Naive B cell (primary cell): ENCODE results near the gene EGFL8. TPM values are rescaled to one million over a fixed set of nuclear protein-coding genes. Genes with fewer than 3 reads are reported as not detected.
A peak's percentile ranks its signal among the peaks of the same experiment; 100 is the strongest.

Source experiments
- ATAC-seq, 2 donors: fragments of 150-1000 bp; cut with Tn5 transposase; 2 replicates each; pipeline ENCODE4 v1.10.0; 2021; ENCODE audit warnings: low read depth in 2 of 2, mild to moderate bottlenecking in 2 of 2, moderate library complexity in 2 of 2
- DNase-seq: peaks from one replicate; pipeline ENCODE4 v3.0.0; 2022
- H3K27ac Mint-ChIP-seq, 6 donors: one replicate each; pipeline ENCODE4 v1.8.0; 2020 to 2022; ENCODE audit warnings: mild to moderate bottlenecking in 6 of 6, mixed read lengths in 6 of 6, moderate library complexity in 5 of 6, inconsistent platforms in 2 of 6
- H3K27me3 Mint-ChIP-seq, 3 donors: one replicate each; pipeline ENCODE4 v1.8.0; 2021 to 2022; ENCODE audit warnings: mixed read lengths in 3 of 3, mild to moderate bottlenecking in 1 of 3
- H3K36me3 Mint-ChIP-seq, 2 donors: one replicate each; pipeline ENCODE4 v1.8.0; 2020 to 2022; ENCODE audit warnings: mixed read lengths in 2 of 2, inconsistent platforms in 1 of 2, mild to moderate bottlenecking in 1 of 2
- H3K4me1 Mint-ChIP-seq, 3 donors: one replicate each; pipeline ENCODE4 v1.8.0; 2020 to 2022; ENCODE audit warnings: mixed read lengths in 3 of 3, inconsistent platforms in 1 of 3, mild to moderate bottlenecking in 1 of 3, moderate library complexity in 1 of 3
- H3K4me3 Mint-ChIP-seq, 8 donors: one replicate each; pipeline ENCODE4 v1.8.0; 2020 to 2022; ENCODE audit warnings: mild to moderate bottlenecking in 8 of 8, mixed read lengths in 8 of 8, moderate library complexity in 8 of 8, inconsistent platforms in 2 of 8
- H3K9me3 Mint-ChIP-seq, 7 donors: one replicate each; pipeline ENCODE4 v1.8.0; 2020 to 2022; ENCODE audit warnings: mixed read lengths in 7 of 7, mild to moderate bottlenecking in 5 of 7, inconsistent platforms in 2 of 7, moderate library complexity in 1 of 7
- polyA plus RNA-seq, 6 donors: library from polyadenylated mRNA; unstranded; fragments of 300-500 nt; fragmentation: Illumina TruSeq; gene quantifications; one replicate each; pipeline ENCODE4 v1.2.3, GENCODE V29; 2021; ENCODE audit warnings: low read depth in 6 of 6

Gene EGFL8
- polyA plus RNA-seq, 6 donors from 2014 or later, result not detected

DNA sequence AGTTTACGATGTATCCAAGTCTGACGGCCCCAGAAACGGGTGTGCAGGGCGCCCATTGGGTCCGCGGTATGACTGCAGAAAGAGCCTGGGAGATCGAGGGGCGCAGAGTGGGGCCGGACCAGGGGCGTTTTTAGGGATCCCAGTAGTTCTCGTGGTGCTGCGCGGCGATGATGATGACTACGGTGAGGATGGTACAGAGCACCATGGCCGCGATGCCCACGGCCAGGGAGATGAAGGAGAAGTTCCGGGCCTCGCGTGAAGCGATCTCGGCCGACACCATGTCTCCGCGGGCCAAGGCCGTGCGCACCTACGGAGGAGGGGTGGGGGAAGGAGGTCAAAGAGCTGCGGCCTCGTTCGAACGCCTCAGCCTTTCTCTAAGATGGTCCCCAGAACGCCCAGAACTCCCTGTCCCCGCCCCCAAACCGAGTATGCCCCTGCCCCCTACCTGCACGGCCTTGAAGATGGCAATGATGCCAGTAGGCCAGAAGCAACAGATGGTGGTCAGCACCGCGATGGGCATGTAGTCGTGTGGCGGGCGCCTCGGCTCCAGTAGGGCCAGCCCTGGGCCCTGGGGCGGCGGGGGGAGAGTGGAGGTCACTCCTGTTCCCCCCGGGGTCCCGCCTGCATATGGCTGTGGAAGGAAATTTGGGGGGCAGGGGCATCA is 15.2 kb upstream of the EGFL8 start:
- peaks cover 42 to 52% (median 43%) of the 10 kb centered on the region in 3 donors for H3K4me1 Mint-ChIP-seq
- ATAC-seq, result peak; percentile 11 to 23
- peaks cover 58 to 79% (median 77%) of the 10 kb centered on the region in 3 donors for H3K27me3 Mint-ChIP-seq
- peaks cover 0 to 8% (median 0%) of the 10 kb centered on the region in 7 donors for H3K9me3 Mint-ChIP-seq
- H3K36me3 Mint-ChIP-seq, result peaks cover 0 to 10% of the 10 kb centered on the region in 2 donors
- no peak for DNase-seq
- peak overlapping the region; percentile 78 to 90 (median 83) for H3K4me3 Mint-ChIP-seq
- H3K27ac Mint-ChIP-seq, result peak overlapping the region in 2 of 6 donors; percentile 66 to 72

DNA sequence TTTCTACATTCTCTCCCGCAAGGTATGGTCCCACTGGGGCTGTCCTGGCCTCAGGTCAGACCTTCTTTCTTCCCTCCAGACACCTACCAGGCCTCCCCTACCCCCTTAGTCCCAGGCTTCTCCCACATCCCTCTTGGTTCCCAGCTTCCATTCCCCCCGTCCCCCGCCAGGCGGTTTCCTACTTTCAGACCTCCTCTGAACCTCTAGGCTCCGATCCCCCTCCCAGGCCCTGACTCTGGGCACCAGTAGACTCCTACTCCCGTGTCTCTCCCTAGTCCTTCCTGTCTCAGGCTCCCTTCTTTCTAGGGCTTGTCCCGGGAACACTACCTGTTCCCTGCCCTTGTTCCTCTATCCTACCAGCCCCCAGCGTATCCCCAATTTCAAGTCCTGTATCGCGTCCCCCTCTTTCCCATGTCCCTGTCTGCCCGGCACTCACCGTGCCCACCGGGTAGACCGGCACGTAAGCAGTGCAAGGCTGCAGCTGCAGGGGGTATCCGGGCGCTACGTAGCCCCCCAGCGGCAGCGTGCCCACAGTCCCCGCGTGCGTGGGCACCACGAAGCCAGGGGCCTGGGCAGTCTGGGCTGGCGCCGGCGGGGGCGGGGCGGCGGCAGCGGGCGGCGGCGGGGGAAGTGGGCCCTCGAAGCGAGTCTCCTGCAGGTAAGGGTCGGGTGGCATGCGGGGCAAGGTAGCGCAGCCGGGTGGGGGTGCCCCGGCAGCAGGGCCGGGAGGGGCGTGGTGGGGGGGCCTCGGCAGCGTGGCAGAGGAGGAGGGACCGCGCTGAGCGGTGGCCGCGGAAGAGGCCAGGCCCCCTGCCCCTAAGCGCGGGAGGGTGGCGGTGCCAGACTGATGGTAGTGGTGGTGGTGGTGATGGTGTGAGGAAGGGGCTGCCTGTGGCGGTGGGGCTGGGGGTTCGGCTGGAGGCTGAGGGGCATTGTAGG is 14.2 kb upstream of the EGFL8 start:
- H3K27me3 Mint-ChIP-seq, result peaks cover 60 to 86% (median 77%) of the 10 kb centered on the region in 3 donors
- H3K9me3 Mint-ChIP-seq, result peaks cover 0 to 8% (median 0%) of the 10 kb centered on the region in 7 donors
- ATAC-seq (no peak), DNase-seq (no peak)
- peak overlapping the region in 6 of 8 donors; percentile 4 to 75 (median 64) for H3K4me3 Mint-ChIP-seq
- peak overlapping the region in 2 of 6 donors; percentile 59 to 60 for H3K27ac Mint-ChIP-seq
- peaks cover 0 to 10% of the 10 kb centered on the region in 2 donors for H3K36me3 Mint-ChIP-seq
- H3K4me1 Mint-ChIP-seq, result peaks cover 52 to 61% (median 53%) of the 10 kb centered on the region in 3 donors

DNA sequence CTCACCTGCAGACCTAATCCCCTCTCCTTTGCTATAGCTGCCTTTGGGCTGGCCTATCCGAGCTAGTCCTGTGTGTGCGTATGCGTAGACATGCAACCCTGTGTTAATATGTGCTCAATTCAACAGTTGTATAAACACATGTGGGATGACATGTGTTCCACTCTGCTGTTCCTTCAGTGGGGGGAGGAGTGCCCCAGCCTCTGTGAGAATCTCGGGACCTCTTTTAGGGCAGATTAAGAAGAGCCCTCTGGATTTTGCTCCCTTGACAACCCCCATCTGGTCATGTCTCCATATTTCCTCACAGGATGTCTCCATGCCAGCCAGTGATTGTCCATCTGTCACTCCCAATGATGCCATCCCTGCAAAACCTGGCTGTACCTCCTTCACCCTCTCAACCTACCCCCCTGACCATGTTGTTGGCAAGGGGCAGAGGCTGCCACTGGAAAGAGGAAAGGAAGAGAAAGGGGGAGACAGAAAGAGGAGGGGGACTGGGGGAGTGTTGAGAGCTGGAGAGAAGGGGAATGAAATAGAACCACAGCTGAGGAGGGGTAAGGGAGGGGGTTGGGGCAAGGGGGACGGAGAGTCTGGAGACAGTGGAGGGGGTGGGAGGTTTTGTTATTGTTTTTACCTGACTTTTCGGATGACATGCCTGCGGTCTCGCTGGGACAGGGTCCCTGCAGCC is 13.1 kb upstream of the EGFL8 start:
- peaks cover 53 to 66% (median 56%) of the 10 kb centered on the region in 3 donors for H3K4me1 Mint-ChIP-seq
- peaks cover 55 to 79% (median 69%) of the 10 kb centered on the region in 3 donors for H3K27me3 Mint-ChIP-seq
- H3K36me3 Mint-ChIP-seq, result peaks cover 0 to 10% of the 10 kb centered on the region in 2 donors
- no peak for DNase-seq
- peaks cover 0 to 8% (median 0%) of the 10 kb centered on the region in 7 donors for H3K9me3 Mint-ChIP-seq
- H3K27ac Mint-ChIP-seq, result peak overlapping the region in 2 of 6 donors; percentile 54 to 73
- ATAC-seq, result no peak
- H3K4me3 Mint-ChIP-seq, result peak overlapping the region in 3 of 8 donors; percentile 9 to 65 (median 29)

DNA sequence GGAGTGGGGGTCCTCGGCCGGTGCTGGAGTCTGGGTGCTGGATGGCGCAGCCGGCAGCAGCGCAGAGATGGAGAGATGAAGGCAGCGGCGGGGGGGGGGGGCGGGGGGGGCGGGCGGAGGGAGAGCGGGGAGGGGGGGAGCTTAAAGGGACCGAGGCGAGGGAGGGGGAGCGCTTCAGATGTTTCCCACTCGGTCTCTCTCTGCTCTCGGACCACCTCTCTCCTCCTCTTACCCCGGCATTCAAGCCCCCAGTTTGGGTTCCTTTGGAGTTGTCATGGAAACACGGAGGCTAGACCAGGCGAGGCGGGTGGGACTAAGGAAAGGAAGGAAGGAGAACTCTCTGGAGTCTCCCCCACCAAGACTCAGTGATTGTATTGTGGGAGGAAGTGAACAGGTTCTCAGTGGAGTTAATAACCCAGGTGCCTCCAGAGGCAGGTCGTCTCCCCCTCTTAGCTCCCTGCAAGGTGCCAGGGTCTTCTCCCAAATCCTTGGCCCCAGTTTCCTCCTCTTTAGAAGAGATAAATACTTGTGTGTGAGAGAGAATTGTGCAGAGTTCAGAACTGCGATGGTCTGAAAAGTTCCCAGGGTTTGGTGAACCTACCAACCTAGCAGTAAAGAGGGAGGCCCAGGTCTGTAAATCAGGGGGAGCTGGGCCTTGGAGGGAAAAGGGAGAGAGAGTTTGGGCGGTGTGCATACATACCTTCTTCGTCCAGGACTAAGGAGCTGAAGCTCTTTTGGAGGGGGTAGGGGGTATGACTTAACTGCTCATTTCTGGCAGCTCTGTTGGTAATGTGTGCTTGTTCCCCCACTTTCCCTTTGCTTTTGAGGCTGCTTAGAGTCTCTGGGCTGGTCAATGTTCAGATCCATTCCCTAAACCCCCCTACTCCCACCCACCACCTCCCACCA is 12.3 kb upstream of the EGFL8 start, which contains the start of gene PRRT1:
PRRT1 (minus strand) TSS at position 77 of the 906 bp plus-strand sequence. CDS start 112 bp downstream, outside the sequence.
- no peak for ATAC-seq
- Mint-ChIP-seq H3K36me3 (peaks cover 0 to 10% of the 10 kb centered on the region in 2 donors), H3K4me3 (peak within 1 kb of the TSS in 7 of 8 donors; percentile 53 to 82 (median 68)), H3K27ac (peak within 1 kb of the TSS in 2 of 6 donors; percentile 54 to 73), H3K4me1 (peaks cover 53 to 66% (median 56%) of the 10 kb centered on the region in 3 donors), H3K27me3 (peaks cover 50 to 71% (median 61%) of the 10 kb centered on the region in 3 donors), H3K9me3 (peaks cover 0 to 8% (median 0%) of the 10 kb centered on the region in 7 donors)
- no peak for DNase-seq

DNA sequence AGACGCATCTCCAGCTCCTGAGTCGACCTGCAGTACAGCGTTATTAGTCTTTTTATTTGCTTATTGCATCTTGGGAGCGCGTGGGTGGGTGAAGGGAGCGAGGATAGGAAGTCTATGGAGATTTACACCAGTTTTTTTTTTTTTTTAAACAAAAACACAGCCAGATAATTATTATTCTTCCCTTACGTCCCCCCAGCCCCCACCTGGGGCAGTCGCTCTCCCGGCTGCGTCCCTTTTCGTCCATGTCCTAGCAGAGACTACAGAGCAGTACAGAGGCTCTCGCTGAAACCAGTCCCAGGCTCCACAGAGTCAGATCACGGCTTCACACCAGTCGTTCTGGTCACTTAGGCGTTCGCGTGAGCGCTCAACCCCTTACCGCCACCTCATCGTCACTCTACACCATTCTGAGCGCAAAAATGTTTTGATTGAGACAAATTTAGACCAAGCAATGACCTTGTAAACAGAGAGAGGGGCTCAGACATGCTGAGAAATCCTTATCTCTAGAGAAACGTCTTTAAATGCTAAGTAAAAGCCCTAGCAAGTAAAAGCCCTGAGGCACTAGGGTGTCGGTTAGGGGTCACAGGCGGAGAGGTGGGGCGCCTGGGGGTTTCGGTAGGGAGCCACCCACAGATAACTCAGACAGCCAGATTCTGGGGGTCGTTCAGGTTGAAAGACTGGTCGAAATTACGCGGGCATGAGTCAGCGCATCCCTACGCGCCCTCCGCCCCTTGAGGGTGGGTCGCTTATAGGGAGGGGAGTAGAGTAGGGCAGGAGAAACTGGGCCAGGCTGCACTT is 11.4 kb upstream of the EGFL8 start:
- DNase-seq (no peak), ATAC-seq (no peak)
- peak overlapping the region; percentile 53 to 90 (median 77) for H3K4me3 Mint-ChIP-seq
- H3K27ac Mint-ChIP-seq, result peak overlapping the region in 2 of 6 donors; percentile 42 to 71
- H3K27me3 Mint-ChIP-seq, result peaks cover 42 to 63% (median 59%) of the 10 kb centered on the region in 3 donors
- H3K4me1 Mint-ChIP-seq, result peaks cover 53 to 63% (median 59%) of the 10 kb centered on the region in 3 donors
- H3K9me3 Mint-ChIP-seq, result peaks cover 0 to 8% (median 0%) of the 10 kb centered on the region in 7 donors
- peaks cover 0 to 18% of the 10 kb centered on the region in 2 donors for H3K36me3 Mint-ChIP-seq

DNA sequence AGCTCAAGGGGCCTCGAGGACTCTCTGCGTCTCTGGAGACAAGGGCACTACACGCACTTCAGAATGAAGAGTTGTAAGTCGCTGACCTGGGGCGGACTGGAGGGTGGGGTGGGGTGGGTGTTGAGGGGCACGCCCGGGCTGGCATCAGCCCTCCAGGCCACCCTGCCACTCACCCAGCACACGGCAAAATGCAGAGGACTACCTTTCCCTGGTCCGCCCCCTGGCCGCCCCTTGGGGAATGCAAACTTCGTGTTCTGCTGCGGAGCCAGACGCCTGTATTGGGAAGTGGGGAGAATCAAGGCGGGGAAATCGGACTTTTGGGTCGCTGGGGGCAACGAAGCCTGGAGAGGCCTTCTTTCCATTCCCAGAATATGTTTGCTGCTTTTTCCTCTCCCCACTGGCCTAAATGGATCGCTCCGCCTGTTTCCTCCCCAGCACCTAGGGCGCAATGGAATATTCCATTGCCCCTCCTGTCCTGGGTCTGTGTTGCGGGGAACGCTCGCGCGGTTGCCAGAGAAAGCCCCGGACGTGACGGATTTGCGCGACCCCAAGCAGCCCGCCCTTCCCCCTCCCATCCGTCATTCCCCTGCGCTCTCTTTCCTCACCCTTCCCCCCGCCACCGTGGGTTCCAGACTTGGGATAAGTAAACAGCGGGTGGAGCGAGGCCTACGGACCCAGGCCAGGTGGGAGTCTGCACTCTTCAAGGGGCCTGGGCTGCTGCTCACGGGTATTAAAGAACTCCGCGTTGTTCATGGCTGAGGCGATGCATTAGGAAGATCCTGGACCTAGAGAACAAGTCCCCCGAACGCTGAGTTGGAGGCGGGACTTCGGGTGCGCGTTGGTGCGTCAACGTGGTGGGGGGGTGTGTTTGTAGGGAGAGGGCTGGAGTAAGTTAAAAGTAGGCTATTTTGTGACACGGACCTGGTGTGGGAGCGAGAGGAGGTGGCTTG is 10.6 kb upstream of the EGFL8 start, which contains the start of gene PPT2:
PPT2 (plus strand) TSS at position 578 of the 950 bp plus-strand sequence. CDS start 454 bp downstream, outside the sequence.
- Mint-ChIP-seq H3K27me3 (peaks cover 34 to 54% (median 50%) of the 10 kb centered on the region in 3 donors), H3K36me3 (peaks cover 0 to 10% of the 10 kb centered on the region in 2 donors), H3K4me3 (peak within 1 kb of the TSS; percentile 79 to 98 (median 93)), H3K4me1 (peaks cover 44 to 54% (median 50%) of the 10 kb centered on the region in 3 donors), H3K9me3 (peaks cover 0 to 2% (median 0%) of the 10 kb centered on the region in 7 donors), H3K27ac (peak within 1 kb of the TSS; percentile 15 to 86 (median 74))
- DNase-seq, result no peak
- peak; percentile 37 to 43 for ATAC-seq

DNA sequence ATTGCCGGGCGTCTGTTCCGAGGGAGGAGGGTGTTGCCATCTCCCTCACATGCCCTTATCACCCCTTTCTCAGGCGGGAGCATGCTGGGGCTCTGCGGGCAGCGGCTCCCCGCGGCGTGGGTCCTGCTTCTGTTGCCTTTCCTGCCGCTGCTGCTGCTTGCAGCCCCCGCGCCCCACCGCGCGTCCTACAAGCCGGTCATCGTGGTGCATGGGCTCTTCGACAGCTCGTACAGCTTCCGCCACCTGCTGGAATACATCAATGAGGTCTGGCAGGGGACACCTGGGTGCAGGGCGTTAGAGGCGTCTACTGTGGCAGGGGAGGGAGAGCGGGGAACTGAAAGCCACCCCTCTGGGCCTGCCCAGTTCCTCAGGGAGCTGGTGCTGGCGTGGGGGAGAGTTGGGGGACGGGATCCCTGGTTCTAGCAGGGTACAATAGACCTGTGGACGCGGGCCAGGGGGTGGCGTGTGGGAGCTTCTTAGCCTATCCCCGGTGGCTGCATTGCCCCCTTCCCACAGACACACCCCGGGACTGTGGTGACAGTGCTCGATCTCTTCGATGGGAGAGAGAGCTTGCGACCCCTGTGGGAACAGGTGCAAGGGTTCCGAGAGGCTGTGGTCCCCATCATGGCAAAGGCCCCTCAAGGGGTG is 9.8 kb upstream of the EGFL8 start:
- Mint-ChIP-seq H3K27ac (peak overlapping the region in 2 of 6 donors; percentile 15 to 24), H3K27me3 (peaks cover 28 to 47% (median 42%) of the 10 kb centered on the region in 3 donors), H3K36me3 (peaks cover 0 to 8% of the 10 kb centered on the region in 2 donors), H3K9me3 (no peaks in the 10 kb centered on the region), H3K4me3 (peak overlapping the region; percentile 79 to 98 (median 93)), H3K4me1 (peaks cover 39 to 51% (median 47%) of the 10 kb centered on the region in 3 donors)
- ATAC-seq (peak; percentile 89 to 91), DNase-seq (peak; percentile 73)

DNA sequence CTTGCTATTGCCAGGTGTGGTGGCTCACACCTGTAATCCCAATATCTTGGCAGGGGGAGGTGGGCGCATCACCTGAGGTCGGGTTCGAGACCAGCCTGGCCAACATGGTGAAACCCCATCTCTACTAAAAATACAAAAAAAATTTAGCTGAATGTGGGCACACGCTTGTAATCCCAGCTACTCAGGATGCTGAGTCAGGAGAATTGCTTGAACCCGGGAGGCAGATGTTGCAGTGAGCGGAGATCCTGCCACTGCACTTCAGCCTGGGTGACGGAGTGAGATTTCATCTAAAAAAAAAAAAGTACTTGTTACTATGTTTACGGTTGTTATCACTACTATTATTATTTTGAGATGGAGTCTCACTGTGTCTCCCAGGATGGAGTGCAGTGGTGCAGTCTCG is 7.5 kb upstream of the EGFL8 start:
- no peaks in the 10 kb centered on the region for H3K9me3 Mint-ChIP-seq
- no peak overlapping the region for H3K4me3 Mint-ChIP-seq
- no peak for ATAC-seq
- H3K27me3 Mint-ChIP-seq, result peaks cover 13 to 25% (median 20%) of the 10 kb centered on the region in 3 donors
- peaks cover 26 to 36% (median 33%) of the 10 kb centered on the region in 3 donors for H3K4me1 Mint-ChIP-seq
- no peak overlapping the region for H3K27ac Mint-ChIP-seq
- peaks cover 0 to 8% of the 10 kb centered on the region in 2 donors for H3K36me3 Mint-ChIP-seq
- DNase-seq, result no peak

DNA sequence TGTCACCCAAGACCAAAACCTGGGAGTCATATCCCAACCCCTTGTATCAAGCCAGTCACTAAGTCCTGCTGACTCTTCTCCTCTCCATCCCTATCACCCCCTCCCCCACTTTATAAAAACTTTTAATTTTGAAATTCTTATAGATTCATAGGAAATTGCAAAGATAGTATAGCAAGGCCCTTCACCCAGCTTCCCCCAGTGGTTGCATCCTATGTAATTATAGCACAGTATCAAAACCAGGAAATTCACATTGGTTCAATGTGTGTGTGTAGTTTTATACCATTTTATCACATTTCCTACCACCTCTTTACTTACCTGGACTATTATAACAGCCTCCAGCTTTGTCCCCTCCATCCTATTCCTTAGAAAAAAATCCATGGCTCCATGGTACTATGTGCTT is 6.3 kb upstream of the EGFL8 start:
- Mint-ChIP-seq H3K4me1 (peaks cover 21 to 29% (median 26%) of the 10 kb centered on the region in 3 donors), H3K9me3 (no peaks in the 10 kb centered on the region), H3K27ac (no peak overlapping the region), H3K27me3 (peaks cover 7 to 15% (median 8%) of the 10 kb centered on the region in 3 donors), H3K4me3 (peak overlapping the region in 1 of 8 donors; percentile 54), H3K36me3 (peaks cover 0 to 8% of the 10 kb centered on the region in 2 donors)
- DNase-seq (no peak), ATAC-seq (no peak)
